ENCODE results near the gene DHX30.
"Not testable (repeated sequence)": the region's sequence is repeated elsewhere in the genome, so short reads cannot be mapped to it uniquely, and the experiment has no call there.

Gene DHX30

GRCh38 chr3:47884603-47885002, 81.7 kb downstream of the DHX30 start:
- in situ Hi-C loops (cut with HindIII; ENCODE audit: low sequenced_read_pairs) = no loop called here
- TF ChIP-seq CTCF (IDR thresholded peaks at IDR 0.05; ENCODE audit: low read depth, low read length) = no peak
- H3K4me3 ChIP-seq (ENCODE audit: low read depth, low read length) = no peak overlapping the region
- no peak for DNase-seq (ENCODE audit: low read depth, low spot score)

DNA sequence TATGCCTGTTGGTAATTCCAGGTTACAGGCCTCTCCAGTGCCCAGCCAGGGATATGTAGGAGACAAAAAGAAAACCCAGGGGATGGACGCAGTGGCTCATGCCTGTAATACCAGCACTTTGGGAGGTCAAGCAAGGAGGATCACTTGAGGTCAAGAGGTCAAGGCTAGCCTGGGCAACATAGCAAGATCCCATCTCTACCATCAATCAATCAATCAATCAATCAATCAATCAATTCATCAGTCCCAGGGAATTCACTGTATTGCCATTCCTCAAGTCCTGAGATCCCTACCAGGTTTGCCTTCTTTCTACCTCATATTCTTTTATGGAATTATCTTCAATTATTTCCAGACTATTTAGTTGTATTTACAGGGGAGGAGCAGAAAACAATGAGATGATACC, 82.2 kb downstream of the DHX30 start:
- in situ Hi-C loops (cut with HindIII; ENCODE audit: low sequenced_read_pairs) = no loop called here
- no peak for TF ChIP-seq CTCF (IDR thresholded peaks at IDR 0.05; ENCODE audit: low read depth, low read length)
- no peak overlapping the region for H3K4me3 ChIP-seq (ENCODE audit: low read depth, low read length)
- DNase-seq (ENCODE audit: low read depth, low spot score) = no peak

- in situ Hi-C loops (cut with HindIII; ENCODE audit: low sequenced_read_pairs); DNase-seq (ENCODE audit: low read depth, low spot score); H3K4me3 ChIP-seq (ENCODE audit: low read depth, low read length): not testable (repeated sequence)
These were observed 85.1 kb downstream of the DHX30 start for GRCh38 chr3:47887991-47888390.

GRCh38 chr3:47888986-47889757, 86.2 kb downstream of the DHX30 start:
- DNase-seq (ENCODE audit: low read depth, low spot score) = no peak
- in situ Hi-C loops (cut with HindIII; ENCODE audit: low sequenced_read_pairs) = no loop called here
- TF ChIP-seq CTCF (IDR thresholded peaks at IDR 0.05; ENCODE audit: low read depth, low read length) = no peak

GRCh38 chr3:47890126-47890827, 87.3 kb downstream of the DHX30 start:
- H3K4me3 ChIP-seq (ENCODE audit: low read depth, low read length) = no peak overlapping the region
- DNase-seq (ENCODE audit: low read depth, low spot score) = no peak
- in situ Hi-C loops (cut with HindIII; ENCODE audit: low sequenced_read_pairs) = no loop called here
- TF ChIP-seq CTCF (IDR thresholded peaks at IDR 0.05; ENCODE audit: low read depth, low read length) = no peak

More at GRCh38 chr3:47888986-47889757, 86.2 kb downstream of the DHX30 start:
- no peak overlapping the region for H3K4me3 ChIP-seq (ENCODE audit: low read depth, low read length)

DNA sequence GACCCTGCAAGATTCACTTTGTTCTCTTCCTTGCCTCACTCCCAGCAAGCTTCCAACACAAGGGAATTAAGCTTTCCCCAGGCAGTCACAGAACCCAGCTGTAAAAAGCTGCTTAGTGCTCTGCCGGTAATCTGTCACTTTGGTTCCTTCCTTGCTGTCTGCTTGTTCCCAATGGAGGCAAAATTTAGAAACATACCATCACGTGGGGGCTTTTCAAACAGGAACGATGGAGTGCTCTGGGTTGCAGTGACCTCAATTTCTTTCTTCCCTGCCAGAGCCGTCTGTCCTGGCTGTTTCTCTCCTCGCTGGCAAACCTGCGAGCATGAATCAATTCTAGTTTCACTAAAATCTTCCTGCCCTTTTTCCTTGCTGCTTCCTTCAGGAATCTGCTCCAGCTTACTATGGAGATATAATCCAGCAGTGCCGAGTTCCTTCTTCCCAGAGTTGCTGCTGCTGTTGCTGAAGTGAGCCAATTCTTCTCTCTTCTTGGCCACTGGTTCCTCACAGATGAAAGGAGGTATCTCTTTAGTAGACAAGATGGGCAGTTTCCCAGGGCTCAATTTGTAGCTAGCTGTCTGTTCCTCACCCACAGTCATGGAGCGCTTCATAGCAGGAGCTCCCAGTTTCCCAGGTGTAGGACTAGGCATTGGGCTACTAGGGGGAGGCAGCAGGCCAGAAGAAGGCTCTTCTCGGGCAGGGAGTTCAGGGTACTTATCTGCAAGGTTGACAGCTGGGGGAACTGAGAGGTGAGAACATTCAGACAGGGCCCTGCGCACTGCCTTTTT, 88.1 kb downstream of the DHX30 start:
- DNase-seq (ENCODE audit: low read depth, low spot score) = no peak
- in situ Hi-C loops (cut with HindIII; ENCODE audit: low sequenced_read_pairs) = no loop called here
- TF ChIP-seq CTCF (IDR thresholded peaks at IDR 0.05; ENCODE audit: low read depth, low read length) = no peak
- H3K4me3 ChIP-seq (ENCODE audit: low read depth, low read length) = no peak overlapping the region
